GM21619 (cell line): ENCODE results near the gene MGST3.
"Not testable (repeated sequence)": the region's sequence is repeated elsewhere in the genome, so short reads cannot be mapped to it uniquely, and the experiment has no call there.

Experiments used
- ATAC-seq: cut with Tn5 transposase; IDR thresholded peaks from one replicate; pipeline ENCODE4 v1.9.1; 2021; ENCODE audit not compliant: unreplicated experiment

The MGST3 gene

GRCh38 chr1:165648919-165649572, 18.0 kb downstream of the MGST3 start:
- ATAC-seq, result no peak

GRCh38 chr1:165650981-165651625, 20.1 kb downstream of the MGST3 start:
- ATAC-seq, result no peak

- not testable (repeated sequence) for ATAC-seq
These were observed 27.9 kb downstream of the MGST3 start for GRCh38 chr1:165658766-165659580.

GRCh38 chr1:165659581-165659895, 28.5 kb downstream of the MGST3 start:
- ATAC-seq, result no peak

- ATAC-seq, result no peak
These were observed 30.7 kb downstream of the MGST3 start for GRCh38 chr1:165661703-165662102.

GRCh38 chr1:165662186-165662585, 31.2 kb downstream of the MGST3 start:
- ATAC-seq, result no peak

GRCh38 chr1:165666152-165666825, 35.3 kb downstream of the MGST3 start:
- no peak for ATAC-seq

- ATAC-seq, result no peak
These were observed 37.1 kb downstream of the MGST3 start for GRCh38 chr1:165668184-165668583.

- ATAC-seq, result no peak
These were observed 40.5 kb downstream of the MGST3 start for GRCh38 chr1:165671526-165671925.

- no peak for ATAC-seq
These were observed 43.6 kb downstream of the MGST3 start for GRCh38 chr1:165674599-165674998.

GRCh38 chr1:165675794-165676193, 44.8 kb downstream of the MGST3 start:
- no peak for ATAC-seq

- ATAC-seq, result no peak
These were observed 47.5 kb downstream of the MGST3 start for GRCh38 chr1:165678509-165678908.

GRCh38 chr1:165679282-165680036, 48.4 kb downstream of the MGST3 start:
- no peak for ATAC-seq

- no peak for ATAC-seq
These were observed 49.3 kb downstream of the MGST3 start for GRCh38 chr1:165680303-165680702.

- not testable (repeated sequence) for ATAC-seq
These were observed 49.7 kb downstream of the MGST3 start for GRCh38 chr1:165680773-165681172.

- ATAC-seq, result no peak
These were observed 52.9 kb downstream of the MGST3 start for GRCh38 chr1:165683848-165684485.

GRCh38 chr1:165686121-165686970, 55.3 kb downstream of the MGST3 start:
- peak; percentile 77 for ATAC-seq

- peak; percentile 36 for ATAC-seq
These were observed 56.0 kb downstream of the MGST3 start for GRCh38 chr1:165686971-165687433.

- ATAC-seq, result no peak
These were observed 57.0 kb downstream of the MGST3 start for GRCh38 chr1:165688046-165688445.
